Ovary (tissue), 9 donors: ENCODE results near the gene ANKRD33B. TPM values are rescaled to one million over a fixed set of nuclear protein-coding genes. Genes with fewer than 3 reads are reported as not detected.
"Not testable (repeated sequence)": the region's sequence is repeated elsewhere in the genome, so short reads cannot be mapped to it uniquely, and the experiment has no call there.

Experiments used
- DNase-seq, 5 donors: peaks; one replicate each; pipeline ENCODE4 v3.0.0-alpha.2; 2019 to 2020
- H3K27ac ChIP-seq, 2 donors: fragments of 200-600 bp; one replicate each; pipeline versions ENCODE4 v1.5.1 to v1.8.0; 2019 to 2022
- H3K27me3 ChIP-seq: fragments of 200-600 bp; one replicate; pipeline ENCODE4 v1.8.0; 2022
- H3K36me3 ChIP-seq: fragments of 200-600 bp; sonication (generic); one replicate; pipeline ENCODE4 v1.5.1; 2019
- H3K4me1 ChIP-seq: one replicate; pipeline ENCODE4 v1.8.1; 2013; ENCODE audit warnings: mild to moderate bottlenecking, moderate library complexity; ENCODE audit not compliant: insufficient read depth
- H3K4me3 ChIP-seq: fragments of 200-600 bp; sonication (generic); one replicate; pipeline ENCODE4 v1.5.1; 2017
- H3K9me3 ChIP-seq, 2 donors: fragments of 200-600 bp in 1 of 2; sonication (generic) in 1 of 2; one replicate each; pipeline versions ENCODE4 v1.5.1 to v1.8.1; 2013 to 2019; ENCODE audit warnings: mild to moderate bottlenecking in 1 of 2, moderate library complexity in 1 of 2
- EP300 ChIP-seq: sonication (generic); formaldehyde crosslinking; IDR thresholded peaks from one replicate; pipeline ENCODE4 v1.6.1; 2017; ENCODE audit warnings: antibody characterized with exemption
- POLR2A ChIP-seq: fragments of 450-650 bp; IDR thresholded peaks from one replicate; pipeline ENCODE4 v1.6.1; 2017; ENCODE audit warnings: antibody characterized with exemption, mild to moderate bottlenecking, moderate library complexity
- WGBS, 3 donors: extraction: QIAGEN DNeasy Blood & Tissue Kit in 1 of 3; methylation state at CpG; one replicate each; pipeline versions ENCODE4 v1.1.5 to v1.1.7; 2013 to 2017; 5-methylcytosine and 5-hydroxymethylcytosine counted together
- intact Hi-C, 4 donors: fragments of 100-400 bp; cut with DNase I; formaldehyde crosslinking; loops; one replicate each; pipeline versions ENCODE4 v1.11.0 to v1.15.1; 2022 to 2023
- polyA plus RNA-seq, 2 donors: library from polyadenylated mRNA; stranded (reverse); fragments of 200-250 nt in 1 of 2; fragments of 350-450 nt in 1 of 2; fragmentation: Illumina TruSeq in 1 of 2; extraction: RNeasy Lipid Tissue Mini Kit (QIAGEN cat#74804) in 1 of 2; gene quantifications; one replicate each; pipeline ENCODE4 v1.2.3, GENCODE V29; 2013 to 2014
- total RNA-seq, 7 donors: library from RNA; depleted of rRNA in 2 of 7; stranded (reverse); fragments of >200 nt in 2 of 7; fragmentation: NEBNext Ultra II Directional in 3 of 7; extraction: Animal tissue kit (Norgen Biotek cat#: 25700) in 3 of 7; gene quantifications; one replicate each; pipeline versions ENCODE4 v1.1.0 to v1.2.4, GENCODE V29; 2016 to 2023
- TF ChIP-seq, protein P1 (sequence below), 3 donors: fragments of 450-650 bp in 2 of 3; fragments of 200-600 bp in 1 of 3; IDR thresholded peaks; one replicate each; pipeline versions ENCODE4 v1.5.1 to v1.8.0; 2016 to 2022; ENCODE audit warnings: antibody characterized with exemption in 3 of 3, mild to moderate bottlenecking in 1 of 3
- donor health status: DM: no; HTN: no; CAD: no; lungs with moderate emphysema.
- donor health status: DM: no; HTN: no; CAD: no.
- donor health status: Bipolar disorder and iron deficiency.
- donor health status: DM: yes; HTN: yes; CAD: no.
- donor health status: DM: no; HTN: no; CAD: no.
- donor health status: DM: yes; HTN: yes; CAD: no.

Gene ANKRD33B
- total and polyA plus RNA-seq, 9 donors, result 0.65 to 13.3 (median 1.9) TPM

DNA sequence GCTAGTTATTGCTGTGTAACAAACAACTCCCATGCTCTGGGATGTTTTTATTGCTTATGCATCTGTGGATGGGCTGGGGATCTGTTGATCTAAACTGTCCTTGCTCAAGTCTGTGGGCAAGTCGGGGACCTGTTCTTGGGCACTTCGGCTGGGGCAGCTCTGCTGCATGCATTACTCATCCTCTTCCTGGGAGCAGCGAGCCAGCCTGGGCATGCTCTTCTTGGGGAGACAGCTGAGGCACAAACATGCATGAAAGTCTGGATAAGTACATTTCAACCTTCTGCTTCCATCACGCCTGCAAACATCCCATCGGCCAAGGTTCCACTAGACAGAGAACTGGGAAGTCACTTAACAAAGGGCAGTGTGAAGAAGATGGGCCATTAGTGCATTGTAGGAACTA is 66.3 kb downstream of the ANKRD33B start:
- Histone ChIP-seq H3K27me3 (no peaks in the 10 kb centered on the region), H3K9me3 (no peaks in the 10 kb centered on the region), H3K36me3 (no peaks in the 10 kb centered on the region), H3K4me1 (peaks cover 4% of the 10 kb centered on the region), H3K27ac (no peak overlapping the region), H3K4me3 (no peak overlapping the region)
- intact Hi-C loops, result loop anchor here in 2 of 4 donors (5.0 to 10.0 kb wide), 2 partner anchors 173 to 345 kb away; no protein-coding TSS in a partner anchor
- 91 to 92% (median 91%) methylated on average over 5 of the region's 5 CpGs for WGBS, 3 donors
- TF ChIP-seq, protein P1, sequence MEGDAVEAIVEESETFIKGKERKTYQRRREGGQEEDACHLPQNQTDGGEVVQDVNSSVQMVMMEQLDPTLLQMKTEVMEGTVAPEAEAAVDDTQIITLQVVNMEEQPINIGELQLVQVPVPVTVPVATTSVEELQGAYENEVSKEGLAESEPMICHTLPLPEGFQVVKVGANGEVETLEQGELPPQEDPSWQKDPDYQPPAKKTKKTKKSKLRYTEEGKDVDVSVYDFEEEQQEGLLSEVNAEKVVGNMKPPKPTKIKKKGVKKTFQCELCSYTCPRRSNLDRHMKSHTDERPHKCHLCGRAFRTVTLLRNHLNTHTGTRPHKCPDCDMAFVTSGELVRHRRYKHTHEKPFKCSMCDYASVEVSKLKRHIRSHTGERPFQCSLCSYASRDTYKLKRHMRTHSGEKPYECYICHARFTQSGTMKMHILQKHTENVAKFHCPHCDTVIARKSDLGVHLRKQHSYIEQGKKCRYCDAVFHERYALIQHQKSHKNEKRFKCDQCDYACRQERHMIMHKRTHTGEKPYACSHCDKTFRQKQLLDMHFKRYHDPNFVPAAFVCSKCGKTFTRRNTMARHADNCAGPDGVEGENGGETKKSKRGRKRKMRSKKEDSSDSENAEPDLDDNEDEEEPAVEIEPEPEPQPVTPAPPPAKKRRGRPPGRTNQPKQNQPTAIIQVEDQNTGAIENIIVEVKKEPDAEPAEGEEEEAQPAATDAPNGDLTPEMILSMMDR (IDR thresholded peaks at IDR 0.05), result no peak
- TF ChIP-seq POLR2A (no peak), EP300 (no peak)
- DNase-seq, result no peak

DNA sequence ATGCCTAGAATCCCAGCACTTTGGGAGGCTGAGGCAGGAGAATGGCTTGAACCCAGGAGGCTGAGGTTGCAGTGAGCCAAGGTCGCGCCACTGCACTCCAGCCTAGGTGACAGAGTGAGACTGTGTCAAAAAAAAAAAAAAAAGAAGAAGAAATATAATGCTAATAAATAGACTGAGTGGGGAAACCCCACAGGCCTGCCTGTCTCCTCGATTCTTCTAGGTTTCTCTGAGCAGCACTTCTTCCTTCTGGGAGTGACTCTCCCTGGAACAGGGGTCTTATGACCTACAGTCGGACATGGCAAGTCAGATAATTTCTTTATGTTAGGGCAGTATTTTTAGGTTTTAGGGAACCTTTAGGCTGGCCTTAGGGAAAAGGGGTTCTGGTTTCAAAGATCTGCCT is 66.9 kb downstream of the ANKRD33B start:
- H3K4me3 ChIP-seq, DNase-seq, H3K27me3 ChIP-seq, H3K9me3 ChIP-seq, H3K27ac ChIP-seq, H3K36me3 ChIP-seq, H3K4me1 ChIP-seq: not testable (repeated sequence)
- WGBS, 3 donors, result 44 to 84% (median 73%) methylated on average over 2 to 4 of the region's 4 CpGs
- intact Hi-C loops, result loop anchor here in 2 of 4 donors (5.0 to 10.0 kb wide), 2 partner anchors 173 to 346 kb away; no protein-coding TSS in a partner anchor

DNA sequence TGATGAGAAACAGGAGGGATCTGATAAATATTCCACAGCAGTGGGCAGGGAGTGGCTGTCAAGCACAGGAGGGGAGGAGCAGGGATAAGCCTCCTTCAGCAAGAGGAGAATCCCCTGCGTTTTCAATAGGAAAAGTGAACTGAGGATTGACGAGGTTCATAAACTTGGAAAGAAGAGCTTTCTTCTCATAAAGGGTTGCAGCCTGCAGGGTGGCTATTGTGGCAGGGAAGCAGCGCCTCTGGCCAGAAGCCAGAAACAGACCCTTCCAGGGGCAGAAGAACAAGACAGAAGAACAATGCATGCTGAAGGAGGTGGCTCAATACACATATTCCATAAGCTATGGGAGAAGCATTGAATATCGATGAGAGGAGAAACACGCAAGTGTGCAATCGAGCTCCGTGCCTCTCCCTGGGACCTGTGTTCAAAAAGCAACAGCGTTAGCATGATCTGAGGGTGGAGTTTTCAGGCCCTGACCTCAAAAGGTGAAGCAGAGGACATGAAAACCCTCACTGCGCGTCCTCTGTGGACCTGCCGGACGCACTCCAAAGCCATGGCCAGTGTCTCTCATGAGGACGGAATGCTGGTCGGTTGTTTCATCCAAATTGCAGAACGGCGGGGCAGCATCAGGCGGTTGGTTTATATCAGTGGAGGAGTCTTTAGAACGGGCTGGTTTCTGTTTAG is 67.6 kb downstream of the ANKRD33B start:
- 85 to 86% (median 86%) methylated on average over 18 of the region's 18 CpGs for WGBS, 3 donors
- intact Hi-C loops, result loop anchor here in 2 of 4 donors (5.0 to 10.0 kb wide), 2 partner anchors 174 to 347 kb away; no protein-coding TSS in a partner anchor
- no peaks in the 10 kb centered on the region for H3K27me3 ChIP-seq
- peaks cover 4% of the 10 kb centered on the region for H3K4me1 ChIP-seq
- DNase-seq, result no peak
- no peaks in the 10 kb centered on the region for H3K9me3 ChIP-seq
- no peak overlapping the region for H3K4me3 ChIP-seq
- H3K36me3 ChIP-seq, result no peaks in the 10 kb centered on the region
- no peak for TF ChIP-seq EP300
- H3K27ac ChIP-seq, result no peak overlapping the region

- Histone ChIP-seq H3K4me1 (peaks cover 2% of the 10 kb centered on the region), H3K4me3 (no peak overlapping the region), H3K27me3 (no peaks in the 10 kb centered on the region), H3K36me3 (no peaks in the 10 kb centered on the region), H3K9me3 (no peaks in the 10 kb centered on the region), H3K27ac (no peak overlapping the region)
- 79 to 80% (median 80%) methylated on average over 23 of the region's 23 CpGs for WGBS, 3 donors
- TF ChIP-seq POLR2A (no peak), EP300 (no peak)
- TF ChIP-seq, protein P1 (IDR thresholded peaks at IDR 0.05), result no peak
- intact Hi-C loops, result loop anchor here in 2 of 4 donors (5.0 to 10.0 kb wide), 2 partner anchors 175 to 347 kb away; no protein-coding TSS in a partner anchor
- no peak for DNase-seq
Measured at GRCh38 chr5:10632110-10632761, 68.4 kb downstream of the ANKRD33B start.

- Histone ChIP-seq H3K4me3 (no peak overlapping the region), H3K27me3 (no peaks in the 10 kb centered on the region), H3K36me3 (no peaks in the 10 kb centered on the region), H3K27ac (no peak overlapping the region), H3K4me1 (no peaks in the 10 kb centered on the region), H3K9me3 (no peaks in the 10 kb centered on the region)
- TF ChIP-seq EP300, result no peak
- TF ChIP-seq POLR2A, result no peak
- TF ChIP-seq, protein P1 (IDR thresholded peaks at IDR 0.05), result no peak
- no peak for DNase-seq
- intact Hi-C loops, result loop anchor here in 2 of 4 donors (5.0 to 10.0 kb wide), 2 partner anchors 176 to 349 kb away; no protein-coding TSS in a partner anchor
- 82 to 83% (median 82%) methylated on average over 28 of the region's 28 CpGs for WGBS, 3 donors
Measured at GRCh38 chr5:10633271-10634049, 69.6 kb downstream of the ANKRD33B start.
